GM19043 (cell line): ENCODE data around the gene NPNT.
"Not testable (repeated sequence)": the region's sequence is repeated elsewhere in the genome, so short reads cannot be mapped to it uniquely, and the experiment has no call there.

Experiments
- ATAC-seq: cut with Tn5 transposase; IDR thresholded peaks from one replicate; pipeline ENCODE4 v1.9.1; 2021; ENCODE audit warnings: low read depth; ENCODE audit not compliant: unreplicated experiment

Gene NPNT, protein sequence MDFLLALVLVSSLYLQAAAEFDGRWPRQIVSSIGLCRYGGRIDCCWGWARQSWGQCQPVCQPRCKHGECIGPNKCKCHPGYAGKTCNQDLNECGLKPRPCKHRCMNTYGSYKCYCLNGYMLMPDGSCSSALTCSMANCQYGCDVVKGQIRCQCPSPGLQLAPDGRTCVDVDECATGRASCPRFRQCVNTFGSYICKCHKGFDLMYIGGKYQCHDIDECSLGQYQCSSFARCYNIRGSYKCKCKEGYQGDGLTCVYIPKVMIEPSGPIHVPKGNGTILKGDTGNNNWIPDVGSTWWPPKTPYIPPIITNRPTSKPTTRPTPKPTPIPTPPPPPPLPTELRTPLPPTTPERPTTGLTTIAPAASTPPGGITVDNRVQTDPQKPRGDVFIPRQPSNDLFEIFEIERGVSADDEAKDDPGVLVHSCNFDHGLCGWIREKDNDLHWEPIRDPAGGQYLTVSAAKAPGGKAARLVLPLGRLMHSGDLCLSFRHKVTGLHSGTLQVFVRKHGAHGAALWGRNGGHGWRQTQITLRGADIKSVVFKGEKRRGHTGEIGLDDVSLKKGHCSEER

DNA sequence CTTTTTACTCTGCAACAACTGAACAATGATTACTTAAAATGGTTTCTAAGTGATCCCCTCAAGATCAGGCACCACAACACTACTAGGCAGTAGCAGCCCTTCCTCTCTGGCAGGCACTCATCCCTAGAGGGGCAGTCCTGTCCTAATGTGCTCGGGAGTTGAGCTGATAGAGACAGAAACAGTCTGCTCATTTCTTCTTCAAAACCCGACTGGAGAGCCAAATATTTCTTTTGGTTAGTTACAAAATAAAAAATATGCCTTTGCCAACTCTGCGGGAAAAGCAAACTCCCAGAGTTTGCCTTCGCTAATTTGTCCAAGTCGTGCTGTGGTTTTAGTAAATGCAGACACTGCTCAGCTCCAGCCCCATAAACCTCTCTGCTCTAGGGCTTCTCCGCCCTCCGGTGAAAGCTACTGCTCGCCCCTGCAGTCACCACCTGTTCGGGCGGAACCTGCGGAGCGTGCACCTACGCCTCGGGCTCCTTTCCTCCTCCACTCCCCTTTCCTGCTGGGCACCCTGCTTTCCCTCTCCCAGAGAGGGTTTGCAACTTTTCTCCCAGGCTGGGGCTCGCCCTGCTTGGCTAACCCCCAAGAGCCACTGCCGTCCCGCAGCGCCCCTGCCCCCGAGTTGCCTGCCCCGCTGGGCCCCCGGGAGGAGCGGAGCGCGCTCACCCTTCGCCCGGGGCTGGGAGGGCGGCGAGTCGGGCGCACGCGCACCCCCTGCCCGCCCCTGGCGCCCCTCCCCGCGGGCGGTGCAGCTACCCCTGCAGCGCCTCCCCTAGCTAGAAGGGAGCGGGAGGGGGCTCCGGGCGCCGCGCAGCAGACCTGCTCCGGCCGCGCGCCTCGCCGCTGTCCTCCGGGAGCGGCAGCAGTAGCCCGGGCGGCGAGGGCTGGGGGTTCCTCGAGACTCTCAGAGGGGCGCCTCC lies at the start of gene NPNT:
NPNT (plus strand) TSS at position 812 of the 923 bp plus-strand sequence. CDS start 182 bp downstream, outside the sequence.
- no peak for ATAC-seq

DNA sequence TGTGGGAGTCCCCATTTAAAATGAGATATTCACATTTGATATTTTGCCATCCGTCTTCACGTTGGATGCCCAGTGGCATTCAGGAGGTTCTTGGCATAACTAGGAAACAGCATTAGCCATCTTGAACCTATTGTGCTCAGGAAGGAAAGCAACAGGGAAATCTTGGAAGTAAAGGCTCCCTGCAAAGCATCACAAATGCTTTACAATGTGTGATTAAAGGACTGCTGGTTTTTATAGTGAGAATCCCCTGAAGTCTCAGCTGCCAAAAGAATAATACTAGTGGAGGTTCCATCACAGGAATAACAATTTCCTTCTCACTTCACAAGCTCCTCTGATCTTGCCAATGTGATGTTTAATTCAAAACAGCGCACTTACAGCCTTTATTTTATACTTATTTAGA lies 49.7 kb upstream of the NPNT start:
- ATAC-seq, result no peak

DNA sequence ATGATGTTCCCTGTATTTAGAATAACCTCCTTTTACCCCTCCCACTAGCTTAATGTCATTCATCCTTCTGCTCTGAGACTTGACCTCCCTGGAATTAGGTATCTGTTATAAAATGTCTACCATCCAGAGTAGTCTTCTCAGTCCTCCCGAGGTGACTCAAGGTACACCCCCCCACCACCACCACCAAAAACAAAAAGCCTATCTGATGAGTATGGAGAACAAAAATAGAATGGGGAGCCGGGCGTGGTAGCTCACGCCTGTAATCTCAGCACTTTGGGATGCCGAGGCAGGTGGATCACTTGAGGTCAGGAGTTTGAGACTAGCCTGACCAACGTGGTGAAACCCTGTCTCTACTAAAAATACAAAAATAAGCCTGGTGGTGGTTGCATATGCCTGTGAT lies 46.9 kb upstream of the NPNT start:
- not testable (repeated sequence) for ATAC-seq

DNA sequence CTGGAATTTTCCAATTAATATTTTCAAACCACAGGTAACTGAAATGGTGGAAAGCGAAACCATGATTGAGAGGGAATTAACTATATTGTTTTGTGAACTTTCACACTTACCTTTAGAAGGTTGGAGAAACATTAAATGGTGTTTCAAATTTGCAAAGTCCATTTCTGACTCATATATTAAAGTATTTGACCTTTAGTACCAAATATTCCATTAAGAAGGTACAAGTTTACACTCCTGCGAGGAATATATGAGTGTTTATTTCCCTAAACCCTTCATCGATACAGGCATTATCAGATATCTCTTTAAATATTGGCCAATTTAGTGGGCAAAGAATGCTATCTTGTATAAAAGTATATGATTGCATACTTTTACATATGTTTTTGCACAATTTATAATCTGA lies 44.1 kb upstream of the NPNT start:
- no peak for ATAC-seq

DNA sequence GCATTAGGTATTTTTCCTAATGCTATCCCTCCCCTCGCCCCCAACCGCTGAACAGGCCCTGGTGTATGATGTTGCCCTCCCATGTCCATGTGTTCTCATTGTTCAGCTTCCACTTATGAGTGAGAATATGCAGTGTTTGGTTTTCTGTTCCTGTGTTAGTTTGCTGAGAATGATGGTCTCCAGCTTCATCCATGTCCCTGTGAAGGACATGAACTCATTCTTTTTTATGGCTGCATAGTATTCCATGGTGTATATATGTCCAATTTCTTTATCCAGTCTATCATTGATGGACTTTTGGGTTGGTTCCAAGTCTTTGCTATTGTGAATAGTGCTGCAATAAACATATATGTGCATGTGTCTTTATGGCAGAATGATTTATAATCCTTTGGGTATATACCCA lies 43.0 kb upstream of the NPNT start:
- not testable (repeated sequence) for ATAC-seq

DNA sequence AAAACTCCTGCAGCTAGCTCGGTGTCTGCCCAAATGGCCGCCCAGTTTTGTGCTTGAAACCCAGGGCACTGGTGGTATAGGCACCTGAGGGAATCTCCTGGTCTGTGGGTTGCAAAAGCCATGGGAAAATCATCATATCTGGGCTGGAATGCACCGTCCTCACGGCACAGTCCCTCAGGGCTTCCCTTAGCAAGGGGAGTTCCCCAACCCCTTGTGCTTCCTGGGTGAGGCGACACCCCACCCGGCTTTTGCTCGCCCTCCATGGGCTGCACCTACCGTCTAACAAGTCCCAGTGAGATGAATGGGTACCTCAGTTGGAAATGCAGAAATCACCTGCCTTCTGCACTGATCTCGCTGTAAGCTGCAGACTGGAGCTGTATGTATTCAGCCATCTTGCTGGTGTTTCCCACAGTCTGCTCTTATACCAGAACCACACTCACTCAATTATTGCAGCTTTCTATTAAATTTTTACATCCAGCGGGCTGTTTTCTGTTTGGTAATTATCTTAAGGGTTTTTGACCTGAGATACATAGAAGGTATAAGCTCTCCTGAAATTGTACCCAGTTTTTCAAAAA lies 36.7 kb upstream of the NPNT start:
- no peak for ATAC-seq

DNA sequence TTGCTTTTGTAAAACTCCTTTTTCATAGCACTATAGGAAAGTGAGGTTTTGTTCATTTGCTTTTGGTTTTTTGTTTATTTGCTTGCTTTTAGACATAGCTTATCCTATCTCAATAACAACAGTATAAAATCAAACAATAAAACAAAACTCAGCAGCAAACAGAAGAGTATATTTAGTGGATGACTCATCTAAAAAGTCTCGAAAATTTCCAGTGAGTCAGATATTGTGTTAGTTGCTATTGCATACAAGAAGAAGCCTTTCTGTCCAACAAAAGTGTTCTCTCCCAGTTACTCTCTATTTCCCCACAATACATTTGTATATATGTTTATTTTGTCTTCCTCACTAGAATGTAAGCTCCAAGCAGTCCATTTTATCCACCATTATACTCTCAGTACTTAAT lies 36.0 kb upstream of the NPNT start:
- no peak for ATAC-seq

DNA sequence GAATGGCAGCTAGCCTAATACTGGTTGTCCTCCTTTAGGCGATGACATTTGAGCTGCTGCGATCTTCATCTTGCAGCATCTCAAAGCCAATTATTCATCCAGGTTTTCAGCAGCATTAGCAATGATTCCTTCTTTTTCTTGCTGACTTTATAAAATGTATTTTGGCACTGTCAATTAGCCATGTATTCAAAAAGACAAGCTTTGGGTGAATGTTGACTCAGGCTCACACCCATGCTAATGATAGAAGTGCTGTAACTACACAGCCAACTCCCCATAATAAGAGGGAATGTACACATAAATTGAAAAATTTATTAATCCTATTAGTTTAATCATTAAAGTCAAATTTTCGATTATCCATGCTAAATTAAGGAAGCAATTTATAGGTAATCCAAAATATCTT lies 24.3 kb upstream of the NPNT start:
- ATAC-seq, result no peak

DNA sequence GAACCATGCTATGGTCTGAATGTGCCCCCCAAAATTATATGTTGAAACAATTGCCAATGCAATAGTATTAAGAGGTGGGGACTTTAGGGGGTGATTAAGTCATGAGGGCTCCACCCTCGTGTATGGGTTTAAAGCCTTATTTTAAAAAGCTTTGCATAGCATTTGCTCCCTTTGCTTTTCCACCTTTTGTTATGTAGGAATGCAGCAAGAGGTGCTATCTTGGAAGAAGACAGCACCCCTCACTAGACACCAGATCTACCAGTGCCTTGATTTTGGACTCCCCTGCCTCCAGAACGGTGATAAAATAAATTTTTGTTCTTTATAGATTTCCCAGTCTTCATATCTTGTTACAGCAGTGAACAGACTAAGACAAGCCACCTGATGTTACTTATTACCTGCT lies 23.3 kb upstream of the NPNT start:
- ATAC-seq, result no peak

DNA sequence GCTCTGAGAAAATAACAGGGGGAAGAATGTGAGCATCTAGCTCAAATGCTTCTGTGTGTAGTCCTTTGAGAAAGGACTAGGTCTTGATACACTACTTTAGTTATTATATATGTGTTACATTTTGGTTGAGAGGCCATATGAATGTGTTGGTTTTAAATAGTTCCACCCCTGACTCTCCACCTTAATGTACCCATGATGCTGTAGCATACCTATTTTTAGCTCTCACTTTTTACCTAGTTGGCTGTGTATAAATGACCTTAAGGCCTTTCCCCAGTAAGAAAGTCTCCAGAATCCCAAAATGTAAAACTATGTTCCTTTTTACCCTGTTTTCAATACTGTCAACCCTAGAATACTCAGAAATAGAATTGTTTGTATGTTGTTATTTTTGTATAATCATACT lies 20.0 kb upstream of the NPNT start:
- no peak for ATAC-seq

DNA sequence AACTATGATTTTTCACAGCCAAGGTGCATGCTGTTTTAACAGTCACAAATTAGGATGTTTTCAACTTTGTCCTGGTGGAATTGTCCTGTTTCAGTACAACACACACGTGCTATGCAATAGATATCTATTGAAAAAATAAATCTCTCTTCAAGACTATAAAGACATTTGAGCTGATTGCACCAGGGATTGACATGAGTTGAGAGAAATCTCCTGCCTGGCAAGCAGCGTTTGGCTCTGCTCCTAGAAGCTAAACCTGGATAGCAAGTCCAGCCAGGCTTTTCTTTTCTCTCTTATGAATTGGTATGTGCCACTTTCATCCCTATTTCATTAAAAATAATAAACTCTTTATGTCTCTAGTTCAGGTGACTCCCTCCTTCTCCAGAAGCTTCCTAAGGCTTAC lies 16.6 kb upstream of the NPNT start:
- no peak for ATAC-seq

DNA sequence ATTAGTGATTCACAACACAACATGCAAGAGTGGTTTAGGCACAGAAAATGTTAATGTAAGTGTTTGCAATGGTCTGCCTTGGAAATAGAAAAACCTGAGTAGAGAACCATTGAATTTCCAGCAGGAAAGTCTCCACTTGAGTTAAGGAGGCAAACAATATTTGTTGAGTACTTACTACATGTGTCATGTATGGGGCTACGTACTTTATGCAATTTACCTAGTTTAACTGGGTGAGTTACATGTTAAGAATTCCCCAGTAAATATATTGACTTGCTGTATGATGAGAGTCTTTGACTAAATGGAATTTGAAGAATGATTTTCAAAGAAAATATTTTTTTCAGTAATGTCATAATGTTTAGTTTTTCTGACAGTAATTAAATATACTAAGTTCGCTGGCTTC lies 7.8 kb upstream of the NPNT start:
- ATAC-seq, result no peak

DNA sequence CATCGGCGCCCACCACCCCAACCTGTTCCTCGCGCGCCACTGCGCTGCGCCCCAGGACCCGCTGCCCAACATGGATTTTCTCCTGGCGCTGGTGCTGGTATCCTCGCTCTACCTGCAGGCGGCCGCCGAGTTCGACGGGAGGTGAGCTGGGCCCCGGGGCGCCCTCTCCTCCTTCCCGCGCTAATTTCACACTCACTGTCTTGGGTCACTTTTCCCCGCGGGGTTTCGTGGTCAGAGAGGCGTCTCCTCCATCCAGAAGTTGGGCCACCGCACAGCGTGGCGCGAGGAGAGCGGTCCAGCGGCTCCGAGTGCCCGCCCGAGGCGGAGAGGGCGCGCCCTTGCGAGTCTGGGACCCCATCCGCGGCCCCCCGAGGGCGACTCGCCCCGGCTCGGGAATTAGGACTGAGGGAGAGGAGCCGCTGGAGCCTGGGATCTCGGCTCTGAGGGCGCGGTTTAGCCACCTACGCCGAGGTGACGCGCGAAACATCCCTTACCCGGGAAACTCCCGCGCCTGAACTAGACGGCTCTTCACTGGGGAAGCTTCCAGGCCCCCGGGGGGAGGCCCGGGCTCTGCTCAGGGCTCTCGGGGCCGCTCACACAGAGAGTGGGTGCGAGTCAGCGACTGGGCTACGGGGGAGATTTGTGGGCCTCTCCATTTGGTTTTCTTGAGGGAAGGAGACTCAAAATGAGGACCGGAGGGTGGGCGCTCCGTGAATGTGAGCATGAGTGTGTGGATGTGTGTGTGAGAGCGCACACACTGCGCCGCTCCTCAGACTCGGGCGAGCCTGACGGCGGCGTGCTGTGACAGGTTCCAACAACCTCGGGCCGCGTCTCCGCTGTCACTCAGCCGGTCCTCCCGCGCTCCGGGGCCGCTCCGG lies 551 bp downstream of the NPNT start:
- ATAC-seq, result no peak

DNA sequence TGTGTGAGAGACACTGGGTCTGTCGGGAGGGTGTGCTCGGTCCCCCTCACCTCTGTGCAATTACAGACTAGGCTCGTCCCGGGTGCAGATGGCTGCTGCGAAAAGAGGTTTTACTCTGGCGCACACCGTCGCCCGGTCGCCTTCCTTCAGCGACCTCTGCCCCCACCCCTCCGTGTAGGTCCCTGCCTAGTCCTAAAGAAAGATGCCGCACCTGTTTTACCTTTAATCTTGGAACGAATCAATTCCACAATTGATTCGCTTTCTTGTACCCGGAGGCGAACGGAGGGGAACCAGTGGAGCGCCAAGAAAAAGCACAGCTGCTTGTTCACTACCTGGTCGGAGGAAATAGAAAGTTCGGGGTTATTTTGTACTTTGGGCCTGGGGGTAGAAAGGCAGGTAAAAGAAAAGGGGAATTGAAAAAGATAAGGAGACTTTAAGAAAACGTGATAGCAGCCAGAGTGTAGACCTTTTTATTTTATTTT lies 1.2 kb downstream of the NPNT start:
- ATAC-seq, result no peak

DNA sequence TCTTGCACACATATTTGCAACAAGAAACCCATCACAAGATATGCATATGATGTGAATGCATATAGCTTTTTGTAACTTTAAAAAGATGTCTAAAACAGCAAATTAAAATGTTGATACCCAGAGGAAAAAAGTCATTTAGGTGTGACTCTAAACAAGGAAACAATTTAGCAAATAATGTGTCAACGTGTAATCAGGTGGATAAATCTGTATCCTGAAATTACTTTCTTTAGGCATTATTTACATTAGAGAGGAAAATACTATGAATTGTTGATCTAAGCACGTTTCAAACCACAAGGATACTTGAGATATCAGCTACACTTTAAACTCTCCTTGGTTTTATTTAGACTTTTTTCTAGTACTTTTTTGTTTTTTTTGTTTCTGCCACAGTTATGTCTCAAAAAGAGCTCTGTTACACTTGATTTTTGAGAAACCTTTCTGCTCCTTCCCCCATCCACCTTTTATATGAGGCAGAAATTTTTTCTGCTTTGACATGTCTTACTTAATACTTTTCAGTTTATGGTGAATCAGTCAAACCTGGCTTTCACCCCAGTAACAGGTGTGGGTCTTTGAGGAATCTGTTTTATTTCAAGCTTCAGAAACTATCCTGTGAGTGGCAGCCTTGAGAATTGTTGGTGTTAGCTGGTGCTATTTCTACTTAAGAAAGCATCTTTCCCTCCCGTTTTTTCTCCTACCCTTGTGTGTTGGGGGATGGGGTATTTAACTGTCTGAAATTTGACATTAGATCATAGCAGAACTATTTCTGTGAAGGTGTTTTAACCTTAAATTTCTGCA lies 1.9 kb downstream of the NPNT start:
- no peak for ATAC-seq

DNA sequence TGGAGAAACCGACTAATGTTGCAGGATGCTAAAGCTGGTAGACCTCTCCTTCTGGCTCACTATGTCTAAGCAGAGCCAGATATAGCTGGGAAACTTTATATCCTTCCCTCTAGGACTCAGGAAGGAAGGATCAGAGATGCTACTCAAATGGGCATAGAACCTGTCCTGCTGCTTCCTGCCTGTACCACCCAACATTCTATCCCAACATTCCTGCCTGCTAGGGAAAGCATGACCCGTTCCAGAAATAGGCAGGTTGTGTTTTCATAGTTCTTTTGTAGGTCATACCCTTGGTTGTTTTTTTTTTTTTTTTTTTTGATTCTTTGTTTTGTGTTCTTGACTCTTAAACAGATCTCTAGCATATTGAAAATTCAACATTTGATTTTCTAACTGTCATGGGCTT lies 5.3 kb downstream of the NPNT start:
- ATAC-seq, result no peak

DNA sequence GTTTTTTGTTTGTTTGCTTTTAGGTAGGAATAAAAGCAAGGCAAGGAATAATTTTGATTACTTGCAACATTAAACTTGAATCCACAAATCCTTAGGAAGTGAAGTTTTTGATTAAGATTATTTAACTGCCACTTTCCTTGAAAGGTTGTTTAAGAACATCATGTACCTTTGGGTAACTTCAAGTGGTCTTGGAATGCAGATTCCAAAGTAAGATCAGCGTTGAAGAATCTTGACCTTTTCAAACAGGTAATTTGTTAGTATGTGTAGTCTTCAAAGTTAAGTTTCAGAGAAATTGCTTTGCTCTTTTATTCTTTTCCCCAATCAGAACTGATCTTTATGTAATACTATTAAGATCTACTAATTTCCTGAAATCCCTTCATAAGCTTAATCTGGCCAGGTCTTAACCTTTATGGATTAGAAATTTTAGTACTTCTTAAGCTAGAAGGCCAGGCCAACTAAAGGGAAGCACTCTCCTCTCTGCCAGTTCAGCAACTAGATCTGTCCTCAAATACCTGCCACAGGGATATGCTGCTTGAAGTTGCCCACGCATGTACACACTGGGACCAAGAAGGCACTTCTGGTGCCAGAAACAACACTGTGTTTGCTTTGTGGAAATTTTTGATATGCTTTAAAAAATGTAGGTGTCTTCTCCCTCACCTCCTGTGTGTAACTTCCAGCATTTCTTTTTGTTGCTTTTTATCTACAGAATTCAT lies 7.4 kb downstream of the NPNT start:
- ATAC-seq, result no peak

DNA sequence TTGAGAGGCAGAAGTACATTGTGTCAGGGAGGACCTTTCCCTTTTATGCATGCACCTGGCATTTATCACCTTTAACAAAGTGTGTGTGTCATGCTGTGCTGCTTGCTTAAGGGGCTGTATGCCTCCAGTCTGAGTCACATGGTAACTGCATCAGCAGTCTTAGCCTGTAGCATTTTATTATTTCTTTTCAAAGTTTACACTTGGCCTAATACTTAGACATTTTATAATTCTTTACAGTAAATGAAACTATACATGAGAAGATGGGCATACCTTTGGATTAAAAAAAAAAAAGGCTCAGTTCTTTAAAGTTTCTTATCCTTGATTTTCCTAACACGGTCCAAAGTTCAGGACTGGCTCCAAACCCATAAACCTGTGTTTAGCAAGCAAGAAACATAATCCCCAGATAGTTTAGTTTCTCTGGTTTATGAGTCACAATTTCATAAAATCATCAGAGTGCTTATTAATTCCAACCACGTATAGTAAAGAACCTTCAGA lies 14.6 kb downstream of the NPNT start:
- no peak for ATAC-seq
